GM19238 (cell line): ENCODE measurements around the gene GNG13.

Experiments used
- DNase-seq: peaks from one replicate; pipeline ENCODE4 v3.0.0; 2011; ENCODE audit warnings: low spot score; ENCODE audit not compliant: insufficient read length

The GNG13 gene

GRCh38 chr16:794853-795466 is 5.6 kb downstream of the GNG13 start:
- no peak for DNase-seq

- DNase-seq: no peak
These were observed 6.3 kb downstream of the GNG13 start for GRCh38 chr16:794091-794822.

GRCh38 chr16:793414-793813 is 7.1 kb downstream of the GNG13 start:
- DNase-seq: no peak

GRCh38 chr16:792221-792995 is 8.1 kb downstream of the GNG13 start:
- DNase-seq: no peak

- DNase-seq: no peak
These were observed 9.4 kb downstream of the GNG13 start for GRCh38 chr16:791131-791530.

GRCh38 chr16:790086-790485 is 10.4 kb downstream of the GNG13 start:
- DNase-seq: no peak

- no peak for DNase-seq
These were observed 11.2 kb downstream of the GNG13 start for GRCh38 chr16:789191-789850.

- DNase-seq: peak; percentile 100
These were observed 12.0 kb downstream of the GNG13 start, which contains the start of gene CHTF18 for GRCh38 chr16:788399-789126. TSS of gene CHTF18 (plus strand) at chr16:788620. CDS start at chr16:788685, 65 bp downstream.

- DNase-seq: no peak
These were observed 12.5 kb downstream of the GNG13 start, which contains the start of gene RPUSD1 for GRCh38 chr16:787978-788398. TSS of gene RPUSD1 (minus strand) at chr16:788381. CDS start at chr16:787737, 644 bp downstream.

GRCh38 chr16:787321-787966 is 13.1 kb downstream of the GNG13 start:
- no peak for DNase-seq

GRCh38 chr16:785563-786535 is 14.7 kb downstream of the GNG13 start:
- DNase-seq: peak; percentile 63

- DNase-seq: no peak
These were observed 16.1 kb downstream of the GNG13 start for GRCh38 chr16:784431-784830.

- no peak for DNase-seq
These were observed 17.0 kb downstream of the GNG13 start for GRCh38 chr16:783404-784161.

GRCh38 chr16:782766-783403 is 17.6 kb downstream of the GNG13 start:
- no peak for DNase-seq

GRCh38 chr16:782258-782657 is 18.3 kb downstream of the GNG13 start:
- DNase-seq: no peak

- no peak for DNase-seq
These were observed 19.1 kb downstream of the GNG13 start for GRCh38 chr16:781346-782010.

- no peak for DNase-seq
These were observed 20.2 kb downstream of the GNG13 start for GRCh38 chr16:780296-780695.
